DMS 273 (cell line): ENCODE data around the gene HADHB.
A peak's percentile ranks its signal among the peaks of the same experiment; 100 is the strongest.
"Not testable (repeated sequence)": the region's sequence is repeated elsewhere in the genome, so short reads cannot be mapped to it uniquely, and the experiment has no call there.

Experiments
- DNase-seq: peaks from one replicate; lab custom pipeline; 2025; ENCODE audit not compliant: unreplicated experiment; lab: John Stamatoyannopoulos, UW

Gene HADHB

GRCh38 chr2:26327291-26328272, 82.8 kb downstream of the HADHB start:
- DNase-seq = no peak

- DNase-seq = not testable (repeated sequence)
Measured at GRCh38 chr2:26329083-26329482, 84.3 kb downstream of the HADHB start.

- DNase-seq = peak; percentile 86
Measured at GRCh38 chr2:26330114-26330549, 85.4 kb downstream of the HADHB start.

- DNase-seq = no peak
Measured at GRCh38 chr2:26330604-26331003, 85.9 kb downstream of the HADHB start.

GRCh38 chr2:26331321-26331720, 86.6 kb downstream of the HADHB start:
- not testable (repeated sequence) for DNase-seq

- no peak for DNase-seq
Measured at GRCh38 chr2:26333293-26333692, 88.6 kb downstream of the HADHB start.

DNA sequence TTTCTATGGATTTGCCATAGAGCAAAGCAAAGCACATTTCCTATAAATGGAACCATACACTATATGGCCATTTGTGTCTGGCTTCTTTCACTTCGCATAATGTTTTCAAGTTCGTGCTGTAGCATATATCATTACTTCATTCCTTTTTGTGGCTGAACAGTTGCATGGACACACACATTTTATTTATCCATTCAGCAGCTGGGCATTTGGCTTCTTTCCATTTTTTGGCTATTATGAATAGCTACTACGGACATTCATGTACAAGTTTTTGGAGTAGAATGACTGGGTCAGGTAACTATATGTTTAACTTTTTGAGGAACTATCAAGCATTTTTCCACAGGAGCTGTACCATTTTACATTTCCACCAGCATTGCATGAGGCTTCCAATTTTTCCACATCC, 90.5 kb downstream of the HADHB start:
- DNase-seq = no peak

- no peak for DNase-seq
Measured at GRCh38 chr2:26336719-26337118, 92.0 kb downstream of the HADHB start.

DNA sequence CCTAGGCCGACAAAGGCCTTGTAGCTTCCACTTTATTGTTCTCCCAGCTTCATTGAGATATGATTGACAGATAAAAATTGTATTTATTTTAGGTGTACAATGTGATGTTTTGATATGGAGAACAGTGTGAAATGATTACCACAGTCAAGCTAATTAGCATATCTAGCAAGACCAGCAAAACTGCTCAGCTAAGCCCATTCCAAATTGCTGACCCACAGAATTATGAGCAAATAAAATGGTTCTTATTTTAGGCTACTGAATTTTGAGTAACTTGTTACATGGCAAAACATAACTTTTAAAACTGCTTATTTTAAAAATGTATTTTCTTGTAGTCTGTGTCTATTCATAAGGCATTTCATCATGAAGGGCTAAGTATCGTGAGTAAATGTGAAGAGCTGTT, 92.6 kb downstream of the HADHB start:
- no peak for DNase-seq
